ENCODE results near the gene MRPS12. TPM values are rescaled to one million over a fixed set of nuclear protein-coding genes. Genes with fewer than 3 reads are reported as not detected.
"Not testable (repeated sequence)": the region's sequence is repeated elsewhere in the genome, so short reads cannot be mapped to it uniquely, and the experiment has no call there.

The MRPS12 gene
- polyA plus RNA-seq, 2 of the 4 experiments (the other 2 are of a cell fraction) = 92.8 to 217 TPM

DNA sequence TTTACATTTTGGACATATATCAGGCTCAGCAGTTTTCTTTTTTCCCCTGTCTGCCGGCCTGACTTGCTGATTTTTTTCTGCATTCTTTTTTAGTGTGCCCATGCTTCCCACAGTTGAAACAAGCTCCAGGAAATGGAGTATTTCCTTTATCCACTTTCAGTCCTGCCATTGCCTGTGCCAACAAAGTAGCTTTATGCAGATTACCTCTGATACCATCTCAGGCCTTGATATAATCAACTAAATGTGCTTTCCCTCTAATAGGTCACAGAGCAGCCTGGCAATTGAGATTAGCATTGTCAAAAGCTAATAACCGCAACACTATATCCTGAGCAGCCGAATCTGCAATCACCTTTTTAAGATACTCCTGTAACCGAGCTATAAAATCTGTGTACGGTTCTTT is 9.2 kb downstream of the MRPS12 start (continued):
- TF ChIP-seq, protein P1, sequence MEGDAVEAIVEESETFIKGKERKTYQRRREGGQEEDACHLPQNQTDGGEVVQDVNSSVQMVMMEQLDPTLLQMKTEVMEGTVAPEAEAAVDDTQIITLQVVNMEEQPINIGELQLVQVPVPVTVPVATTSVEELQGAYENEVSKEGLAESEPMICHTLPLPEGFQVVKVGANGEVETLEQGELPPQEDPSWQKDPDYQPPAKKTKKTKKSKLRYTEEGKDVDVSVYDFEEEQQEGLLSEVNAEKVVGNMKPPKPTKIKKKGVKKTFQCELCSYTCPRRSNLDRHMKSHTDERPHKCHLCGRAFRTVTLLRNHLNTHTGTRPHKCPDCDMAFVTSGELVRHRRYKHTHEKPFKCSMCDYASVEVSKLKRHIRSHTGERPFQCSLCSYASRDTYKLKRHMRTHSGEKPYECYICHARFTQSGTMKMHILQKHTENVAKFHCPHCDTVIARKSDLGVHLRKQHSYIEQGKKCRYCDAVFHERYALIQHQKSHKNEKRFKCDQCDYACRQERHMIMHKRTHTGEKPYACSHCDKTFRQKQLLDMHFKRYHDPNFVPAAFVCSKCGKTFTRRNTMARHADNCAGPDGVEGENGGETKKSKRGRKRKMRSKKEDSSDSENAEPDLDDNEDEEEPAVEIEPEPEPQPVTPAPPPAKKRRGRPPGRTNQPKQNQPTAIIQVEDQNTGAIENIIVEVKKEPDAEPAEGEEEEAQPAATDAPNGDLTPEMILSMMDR (IDR thresholded peaks at IDR 0.05) = no peak
- TF ChIP-seq BHLHE40 (IDR thresholded peaks at IDR 0.05; ENCODE audit: low read depth, low read length) (no peak), SMC3 (IDR thresholded peaks at IDR 0.05) (no peak)

DNA sequence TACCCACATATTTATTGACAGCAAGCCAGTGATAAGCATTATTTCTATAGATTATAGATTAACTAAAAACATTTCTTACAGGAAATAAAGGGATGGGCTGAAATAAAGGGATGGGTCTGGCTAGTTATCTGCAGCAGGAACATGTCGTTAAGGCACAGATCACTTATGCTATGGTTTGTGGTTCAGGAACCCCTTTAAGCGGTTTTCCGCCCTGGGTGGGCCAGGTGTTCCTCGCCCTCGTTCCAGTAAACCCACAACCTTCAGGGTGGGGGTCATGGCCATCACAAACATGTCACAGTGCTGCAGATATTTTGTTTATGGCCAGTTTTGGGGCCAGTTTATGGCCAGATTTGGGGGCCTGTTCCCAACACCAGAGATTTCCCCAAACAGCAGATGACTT is 10.7 kb downstream of the MRPS12 start:
- CTCF ChIA-PET = interaction anchor here (0.6 to 5.3 kb wide), 9 partner anchors 8 to 1582 kb away, joined by 3 to 43 read pairs (median 4); partner anchors contain the start of genes FAM98C, MRPS12 and SARS2
- WGBS (ENCODE audit: missing lambda C conversion rate) = 90% methylated on average over 5 of the region's 5 CpGs
- H3K4me2 ChIP-seq; H3K9me3 ChIP-seq; POLR2A ChIA-PET; H3K4me3 ChIP-seq; ATAC-seq; H3K27ac ChIP-seq; FAIRE-seq; DNase-seq (ENCODE audit: low read depth in 1 of 2, low spot score in 1 of 2); H3K4me1 ChIP-seq: not testable (repeated sequence)

DNA sequence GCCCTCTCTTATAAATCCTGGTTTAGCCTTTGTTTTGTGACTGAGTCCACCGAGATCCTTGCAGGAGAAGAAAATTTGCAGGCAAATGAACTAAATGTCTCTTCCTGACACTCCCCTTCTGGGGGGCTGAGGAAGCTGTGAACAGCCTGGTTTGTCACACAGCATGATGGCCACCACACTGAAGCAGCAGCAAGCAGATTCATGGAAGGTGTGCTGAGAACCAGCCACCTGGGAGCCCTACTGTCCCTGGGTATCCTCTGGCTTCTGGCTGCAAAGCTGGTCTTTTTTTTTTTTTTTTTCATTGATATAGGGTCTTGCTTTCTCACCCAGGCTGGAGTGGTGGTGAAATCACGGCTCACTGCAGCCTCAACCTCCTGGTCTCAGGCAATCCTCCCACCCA is 11.2 kb downstream of the MRPS12 start:
- TF ChIP-seq HOXA7 (CRISPR knock-in tag; IDR thresholded peaks at IDR 0.05) = no peak
- TF ChIP-seq, protein P2, sequence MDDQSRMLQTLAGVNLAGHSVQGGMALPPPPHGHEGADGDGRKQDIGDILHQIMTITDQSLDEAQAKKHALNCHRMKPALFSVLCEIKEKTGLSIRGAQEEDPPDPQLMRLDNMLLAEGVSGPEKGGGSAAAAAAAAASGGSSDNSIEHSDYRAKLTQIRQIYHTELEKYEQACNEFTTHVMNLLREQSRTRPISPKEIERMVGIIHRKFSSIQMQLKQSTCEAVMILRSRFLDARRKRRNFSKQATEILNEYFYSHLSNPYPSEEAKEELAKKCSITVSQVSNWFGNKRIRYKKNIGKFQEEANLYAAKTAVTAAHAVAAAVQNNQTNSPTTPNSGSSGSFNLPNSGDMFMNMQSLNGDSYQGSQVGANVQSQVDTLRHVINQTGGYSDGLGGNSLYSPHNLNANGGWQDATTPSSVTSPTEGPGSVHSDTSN (IDR thresholded peaks at IDR 0.05) = peak; percentile 27; the same call in 1 of the 2 replicates
- Histone ChIP-seq H3K4me1 (no peaks in the 10 kb centered on the region), H3K4me3 (no peak overlapping the region), H3K9me3 (no peaks in the 10 kb centered on the region), H3K4me2 (no peak overlapping the region), H3K27ac (no peak overlapping the region)
- ATAC-seq (peak in 1 of 2 experiments; percentile 4; a peak in 2 of 6 replicates), DNase-seq (ENCODE audit: low read depth in 1 of 2, low spot score in 1 of 2) (no peak), FAIRE-seq (peak; percentile 74)
- CTCF ChIA-PET = interaction anchor here (0.6 to 5.3 kb wide), 7 partner anchors 9 to 1582 kb away, joined by 3 to 43 read pairs (median 4); partner anchors contain the start of genes MRPS12 and SARS2
- WGBS (ENCODE audit: missing lambda C conversion rate) = 81% methylated on average over 2 of the region's 2 CpGs
- POLR2A ChIA-PET = interaction anchor here (0.9 kb wide), 1 partner anchor 12 kb away, joined by 3 read pairs; no protein-coding TSS in a partner anchor

DNA sequence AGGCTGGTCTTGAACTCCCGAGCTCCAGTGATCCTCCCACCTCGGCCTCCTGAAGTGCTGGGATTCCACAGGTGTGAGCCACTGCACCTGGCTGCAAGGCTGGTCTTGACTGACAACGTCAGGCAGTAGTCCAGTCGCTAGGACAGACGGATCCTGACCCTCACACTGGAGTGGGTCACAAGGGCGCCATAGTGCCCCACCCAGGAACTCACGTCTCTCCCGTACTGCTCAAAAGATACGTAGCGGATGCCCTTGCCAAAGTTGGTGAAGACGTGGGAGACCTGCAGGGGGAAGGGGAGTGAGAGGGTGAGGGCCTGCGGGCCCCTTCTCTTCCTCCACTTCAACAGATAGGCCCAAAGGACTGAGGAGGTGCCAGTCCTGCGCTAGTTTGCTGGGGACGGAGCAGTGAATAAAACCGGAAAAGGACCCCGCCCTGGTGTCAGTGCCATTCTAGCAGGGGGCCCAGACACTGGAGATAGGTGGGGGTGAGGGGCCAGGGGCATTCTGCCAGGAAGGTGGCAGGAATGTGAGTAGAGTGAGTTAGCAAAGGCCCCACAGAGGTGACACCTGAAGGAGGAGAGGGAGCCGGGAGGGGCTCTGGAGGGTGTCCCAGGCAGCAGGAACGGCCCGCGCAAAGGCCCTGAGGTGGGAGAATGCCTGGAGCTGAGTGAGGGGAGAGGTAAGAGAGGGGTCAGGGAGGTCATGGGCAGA is 11.9 kb downstream of the MRPS12 start:
- no peak overlapping the region for H3K4me2 ChIP-seq
- POLR2A ChIA-PET = interaction anchor here (0.9 kb wide), 1 partner anchor 13 kb away, joined by 3 read pairs; no protein-coding TSS in a partner anchor
- no peak for FAIRE-seq
- ATAC-seq = peak in 1 of 2 experiments; percentile 15; a peak in 3 of 6 replicates
- no peak for DNase-seq (ENCODE audit: low read depth in 1 of 2, low spot score in 1 of 2)
- no peaks in the 10 kb centered on the region for H3K9me3 ChIP-seq
- H3K4me1 ChIP-seq = no peaks in the 10 kb centered on the region
- 88% methylated on average over 20 of the region's 20 CpGs for WGBS (ENCODE audit: missing lambda C conversion rate)
- H3K4me3 ChIP-seq = no peak overlapping the region
- H3K27ac ChIP-seq = no peak overlapping the region
- TF ChIP-seq RCOR1 (IDR thresholded peaks at IDR 0.05; ENCODE audit: low read depth, low read length) (no peak), HOXA7 (CRISPR knock-in tag; IDR thresholded peaks at IDR 0.05) (0 out of 2 replicates have a peak, but pooled peaks have one; percentile 38), MAZ (IDR thresholded peaks at IDR 0.05; ENCODE audit: borderline replicate concordance, low read depth, low read length) (no peak), TFCP2L1 (CRISPR knock-in tag; IDR thresholded peaks at IDR 0.05) (no peak), SREBF2 (IDR thresholded peaks at IDR 0.05) (no peak), MAFK (IDR thresholded peaks at IDR 0.05; ENCODE audit: partially characterized antibody) (no peak)
- TF ChIP-seq, protein P3, sequence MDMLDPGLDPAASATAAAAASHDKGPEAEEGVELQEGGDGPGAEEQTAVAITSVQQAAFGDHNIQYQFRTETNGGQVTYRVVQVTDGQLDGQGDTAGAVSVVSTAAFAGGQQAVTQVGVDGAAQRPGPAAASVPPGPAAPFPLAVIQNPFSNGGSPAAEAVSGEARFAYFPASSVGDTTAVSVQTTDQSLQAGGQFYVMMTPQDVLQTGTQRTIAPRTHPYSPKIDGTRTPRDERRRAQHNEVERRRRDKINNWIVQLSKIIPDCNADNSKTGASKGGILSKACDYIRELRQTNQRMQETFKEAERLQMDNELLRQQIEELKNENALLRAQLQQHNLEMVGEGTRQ (IDR thresholded peaks at IDR 0.05) = no peak
- TF ChIP-seq, protein P4, sequence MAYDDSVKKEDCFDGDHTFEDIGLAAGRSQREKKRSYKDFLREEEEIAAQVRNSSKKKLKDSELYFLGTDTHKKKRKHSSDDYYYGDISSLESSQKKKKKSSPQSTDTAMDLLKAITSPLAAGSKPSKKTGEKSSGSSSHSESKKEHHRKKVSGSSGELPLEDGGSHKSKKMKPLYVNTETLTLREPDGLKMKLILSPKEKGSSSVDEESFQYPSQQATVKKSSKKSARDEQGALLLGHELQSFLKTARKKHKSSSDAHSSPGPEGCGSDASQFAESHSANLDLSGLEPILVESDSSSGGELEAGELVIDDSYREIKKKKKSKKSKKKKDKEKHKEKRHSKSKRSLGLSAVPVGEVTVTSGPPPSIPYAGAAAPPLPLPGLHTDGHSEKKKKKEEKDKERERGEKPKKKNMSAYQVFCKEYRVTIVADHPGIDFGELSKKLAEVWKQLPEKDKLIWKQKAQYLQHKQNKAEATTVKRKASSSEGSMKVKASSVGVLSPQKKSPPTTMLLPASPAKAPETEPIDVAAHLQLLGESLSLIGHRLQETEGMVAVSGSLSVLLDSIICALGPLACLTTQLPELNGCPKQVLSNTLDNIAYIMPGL (CRISPR knock-in tag; IDR thresholded peaks at IDR 0.05; ENCODE audit: borderline replicate concordance) = no peak
- CTCF ChIA-PET = interaction anchor here (0.6 to 5.3 kb wide), 6 partner anchors 9 to 34 kb away, joined by 3 to 43 read pairs (median 21); partner anchors contain the start of genes MRPS12 and SARS2
